ENCODE data around the gene ANKZF1. TPM values are rescaled to one million over a fixed set of nuclear protein-coding genes. Genes with fewer than 3 reads are reported as not detected.

ANKZF1 gene
- total RNA-seq, 1 donor = 38.5 TPM

DNA sequence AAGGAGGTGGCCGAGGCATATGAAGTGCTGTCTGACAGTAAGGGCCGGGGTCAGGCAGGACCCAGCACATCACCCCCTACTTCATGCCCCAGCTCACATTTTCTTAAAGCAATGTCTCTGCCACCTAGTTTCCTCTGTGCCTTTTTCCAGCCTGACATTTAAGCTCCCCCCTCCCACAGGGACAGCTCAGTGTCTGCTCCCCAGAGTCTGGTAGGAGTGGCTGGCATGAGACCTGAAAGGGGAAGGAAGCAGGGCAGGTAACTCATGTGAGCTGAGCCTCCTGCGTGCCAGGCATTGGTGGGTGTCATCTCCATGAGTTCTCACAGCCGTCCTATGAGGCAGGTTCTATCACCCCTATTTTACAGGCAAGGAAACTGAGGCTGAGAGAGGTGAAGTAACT is 51.0 kb downstream of the ANKZF1 start:
- no peak for DNase-seq (ENCODE audit: low read depth in 2 of 3, low spot score in 2 of 3)

- DNase-seq (ENCODE audit: low read depth in 2 of 3, low spot score in 2 of 3) = no peak
Measured at GRCh38 chr2:219281588-219281987, 52.0 kb downstream of the ANKZF1 start.

- DNase-seq (ENCODE audit: low read depth in 2 of 3, low spot score in 2 of 3) = no peak
Measured at GRCh38 chr2:219282375-219282774, 52.8 kb downstream of the ANKZF1 start.

DNA sequence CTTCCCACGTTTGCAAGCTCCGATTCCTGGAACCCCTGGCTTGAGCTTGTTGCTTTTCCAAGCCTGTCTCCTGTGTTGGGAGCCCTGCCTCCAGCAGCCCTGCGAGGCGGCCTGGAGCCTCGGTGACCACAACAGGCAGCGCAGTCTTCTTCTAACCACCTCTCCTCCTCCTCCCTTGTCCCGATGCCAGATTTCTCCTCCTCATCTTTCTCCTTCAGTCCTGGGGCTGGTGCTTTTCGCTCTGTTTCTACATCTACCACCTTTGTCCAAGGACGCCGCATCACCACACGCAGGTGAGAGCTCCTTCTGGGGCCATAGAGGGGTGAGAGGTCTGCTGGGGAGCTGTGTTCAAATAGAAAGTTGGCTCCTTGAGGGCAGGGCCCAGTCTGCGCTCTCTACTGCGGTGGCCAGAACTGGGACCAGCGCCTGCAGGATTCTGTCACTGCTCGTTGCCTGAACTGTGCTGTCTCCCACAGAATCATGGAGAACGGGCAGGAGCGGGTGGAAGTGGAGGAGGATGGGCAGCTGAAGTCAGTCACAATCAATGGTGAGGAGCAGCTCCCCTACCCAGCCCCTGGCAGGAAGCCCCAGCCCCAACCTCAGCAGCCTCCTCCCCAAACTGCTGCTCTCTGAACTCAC is 53.5 kb downstream of the ANKZF1 start:
- no peak for DNase-seq (ENCODE audit: low read depth in 2 of 3, low spot score in 2 of 3)

DNA sequence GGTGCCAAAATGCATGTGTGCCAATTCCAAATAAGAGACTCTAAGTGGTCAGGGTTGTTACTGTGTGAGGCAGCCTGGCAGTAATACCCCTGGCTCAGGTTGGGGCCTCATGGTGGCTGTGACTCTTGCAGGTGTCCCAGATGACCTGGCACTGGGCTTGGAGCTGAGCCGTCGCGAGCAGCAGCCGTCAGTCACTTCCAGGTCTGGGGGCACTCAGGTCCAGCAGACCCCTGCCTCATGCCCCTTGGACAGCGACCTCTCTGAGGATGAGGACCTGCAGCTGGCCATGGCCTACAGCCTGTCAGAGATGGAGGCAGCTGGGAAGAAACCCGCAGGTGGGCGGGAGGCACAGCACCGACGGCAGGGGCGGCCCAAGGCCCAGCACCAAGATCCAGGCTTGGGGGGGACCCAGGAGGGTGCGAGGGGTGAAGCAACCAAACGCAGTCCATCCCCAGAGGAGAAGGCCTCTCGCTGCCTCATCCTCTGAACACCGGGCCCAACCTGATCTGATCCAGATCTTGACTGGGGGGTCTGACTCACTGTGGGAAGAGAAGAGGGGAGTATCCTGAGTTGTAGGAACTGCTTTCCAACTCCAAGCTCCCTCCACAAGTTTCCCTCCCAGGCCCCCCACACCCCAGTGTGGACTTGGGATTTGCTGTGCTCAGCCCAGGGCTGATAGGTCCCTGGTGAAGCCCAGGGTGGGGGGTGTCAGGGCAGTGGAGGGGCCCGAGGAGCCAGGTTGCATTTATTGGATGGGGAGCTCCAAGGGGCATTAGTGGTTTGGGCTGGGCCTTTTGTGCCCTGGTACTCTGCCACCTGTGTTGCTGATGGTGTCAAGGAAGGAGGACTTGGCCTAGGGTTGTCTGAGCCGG is 55.1 kb downstream of the ANKZF1 start:
- no peak for DNase-seq (ENCODE audit: low read depth in 2 of 3, low spot score in 2 of 3)

- DNase-seq (ENCODE audit: low read depth in 2 of 3, low spot score in 2 of 3) = no peak
Measured at GRCh38 chr2:219285373-219285735, 55.7 kb downstream of the ANKZF1 start.

DNA sequence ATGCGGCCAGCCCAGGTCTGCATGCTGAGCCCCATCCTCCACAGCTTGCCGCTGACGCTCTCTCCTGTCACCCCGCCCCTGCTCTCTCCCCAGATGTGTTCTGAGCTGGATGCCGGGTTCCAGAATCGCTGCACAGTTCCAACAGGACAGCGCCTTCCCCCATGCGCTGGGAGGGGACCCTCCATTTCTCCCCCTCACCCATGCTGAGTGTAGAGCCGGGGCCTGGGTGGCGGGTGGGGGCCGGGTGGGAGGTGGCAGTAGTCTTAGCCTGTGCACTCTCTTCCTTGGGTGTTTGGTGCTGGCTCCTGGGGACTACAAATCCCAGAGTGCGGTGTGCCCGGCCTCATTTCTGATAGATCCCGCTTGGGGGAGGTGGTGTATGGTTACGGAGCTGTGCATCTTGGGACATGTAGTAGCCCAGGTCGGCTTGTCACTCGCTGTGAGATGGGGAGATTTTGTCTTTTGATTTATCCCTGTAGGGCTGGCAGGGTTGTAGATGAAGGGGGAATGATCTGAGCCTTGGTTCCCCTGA is 56.4 kb downstream of the ANKZF1 start:
- no peak for DNase-seq (ENCODE audit: low read depth in 2 of 3, low spot score in 2 of 3)

Other genes starting within 250 kb of the ANKZF1 start
- gene FEV, start 244.6 kb upstream of the ANKZF1 start, total RNA-seq = not detected
- not detected for gene CRYBA2, start 236.4 kb upstream of the ANKZF1 start, total RNA-seq
- gene CFAP65, start 188.3 kb upstream of the ANKZF1 start, total RNA-seq = not detected
- 0.27 TPM for gene IHH, start 168.9 kb upstream of the ANKZF1 start, total RNA-seq
- gene NHEJ1, start 69.0 kb upstream of the ANKZF1 start, total RNA-seq = 27.2 TPM
- gene SLC23A3, start 59.8 kb upstream of the ANKZF1 start, total RNA-seq = 0.27 TPM
- gene CNPPD1, start 52.9 kb upstream of the ANKZF1 start, total RNA-seq = 60.1 TPM
- 108 TPM for gene RETREG2, start 51.5 kb upstream of the ANKZF1 start, total RNA-seq
- 87.8 TPM for gene ZFAND2B, start 23.0 kb upstream of the ANKZF1 start, total RNA-seq
- gene ABCB6, start 10.8 kb upstream of the ANKZF1 start, total RNA-seq = 11.3 TPM
- gene ATG9A, start 170 bp upstream of the ANKZF1 start, total RNA-seq = 56.8 TPM
- 21.8 TPM for gene GLB1L, start 15.6 kb downstream of the ANKZF1 start, total RNA-seq
- gene STK16, start 15.7 kb downstream of the ANKZF1 start, total RNA-seq = 39.6 TPM
- gene TUBA4B, start 23.4 kb downstream of the ANKZF1 start, total RNA-seq = not detected
- 22.9 TPM for gene TUBA4A, start 24.1 kb downstream of the ANKZF1 start, total RNA-seq
- gene DNAJB2, start 49.6 kb downstream of the ANKZF1 start, total RNA-seq = 24.8 TPM
- gene PTPRN, start 79.6 kb downstream of the ANKZF1 start, total RNA-seq = under 0.01 TPM
- not detected for gene RESP18, start 102.9 kb downstream of the ANKZF1 start, total RNA-seq
- 118 TPM for gene DNPEP, start 158.1 kb downstream of the ANKZF1 start, total RNA-seq
- gene DES, start 188.6 kb downstream of the ANKZF1 start, total RNA-seq = not detected
- gene SPEG, start 205.0 kb downstream of the ANKZF1 start, total RNA-seq = 0.81 TPM